Measurements from ENCODE around the gene SMYD3. TPM values are rescaled to one million over a fixed set of nuclear protein-coding genes. Genes with fewer than 3 reads are reported as not detected.

Gene SMYD3
- total and polyA plus RNA-seq, 2 of the 13 experiments (the other 11 are each of a cell fraction or from before 2014, with no cell fraction given), result 27.7 to 35.8 TPM

GRCh38 chr1:246477634-246478033 lies 29.4 kb downstream of the SMYD3 start (continued):
- no peak for TF ChIP-seq TFAP4 (IDR thresholded peaks at IDR 0.05; ENCODE audit: borderline replicate concordance, low read depth)
- no peak for TF ChIP-seq TBX3 (IDR thresholded peaks at IDR 0.05; ENCODE audit: borderline replicate concordance)
- TF ChIP-seq MEF2D (CRISPR knock-in tag; IDR thresholded peaks at IDR 0.05), result no peak

- 93% methylated on average over 1 of the region's 1 CpG for WGBS (ENCODE audit: low lambda C conversion rate)
- no peaks in the 10 kb centered on the region for H3K4me1 ChIP-seq (ENCODE audit: insufficient read depth, low read length)
- H3K79me2 ChIP-seq (ENCODE audit: insufficient read depth, low read length), result no peaks in the 10 kb centered on the region
- H3K27ac ChIP-seq (ENCODE audit: extremely low read length, insufficient read depth, low read length), result no peak overlapping the region
- H3K4me2 ChIP-seq (ENCODE audit: low read depth, low read length), result no peak overlapping the region
- TF ChIP-seq EHMT2 (IDR thresholded peaks at IDR 0.05; ENCODE audit: borderline replicate concordance, low read depth, low read length), result no peak
- TF ChIP-seq REXO4 (CRISPR knock-in tag; IDR thresholded peaks at IDR 0.05; ENCODE audit: borderline replicate concordance), result no peak
- TF ChIP-seq SETDB1 (CRISPR knock-in tag; IDR thresholded peaks at IDR 0.05; ENCODE audit: borderline replicate concordance), result no peak
- TF ChIP-seq ZFX (CRISPR knock-in tag; IDR thresholded peaks at IDR 0.05; ENCODE audit: low read depth), result no peak
- TF ChIP-seq BCL6 (CRISPR knock-in tag; IDR thresholded peaks at IDR 0.05), result no peak
- TF ChIP-seq ATF7-NPFF (CRISPR knock-in tag; IDR thresholded peaks at IDR 0.05; ENCODE audit: low read depth), result no peak
- TF ChIP-seq ZNF33B (CRISPR knock-in tag; IDR thresholded peaks at IDR 0.05), result no peak
- TF ChIP-seq CREBL2 (CRISPR knock-in tag; IDR thresholded peaks at IDR 0.05; ENCODE audit: borderline replicate concordance), result no peak
- TF ChIP-seq ZNF232 (CRISPR knock-in tag; IDR thresholded peaks at IDR 0.05; ENCODE audit: borderline replicate concordance), result no peak
- TF ChIP-seq GFI1 (CRISPR knock-in tag; IDR thresholded peaks at IDR 0.05; ENCODE audit: borderline replicate concordance), result no peak
- TF ChIP-seq NPAS2 (CRISPR knock-in tag; IDR thresholded peaks at IDR 0.05; ENCODE audit: borderline replicate concordance), result no peak
- TF ChIP-seq, protein P1, sequence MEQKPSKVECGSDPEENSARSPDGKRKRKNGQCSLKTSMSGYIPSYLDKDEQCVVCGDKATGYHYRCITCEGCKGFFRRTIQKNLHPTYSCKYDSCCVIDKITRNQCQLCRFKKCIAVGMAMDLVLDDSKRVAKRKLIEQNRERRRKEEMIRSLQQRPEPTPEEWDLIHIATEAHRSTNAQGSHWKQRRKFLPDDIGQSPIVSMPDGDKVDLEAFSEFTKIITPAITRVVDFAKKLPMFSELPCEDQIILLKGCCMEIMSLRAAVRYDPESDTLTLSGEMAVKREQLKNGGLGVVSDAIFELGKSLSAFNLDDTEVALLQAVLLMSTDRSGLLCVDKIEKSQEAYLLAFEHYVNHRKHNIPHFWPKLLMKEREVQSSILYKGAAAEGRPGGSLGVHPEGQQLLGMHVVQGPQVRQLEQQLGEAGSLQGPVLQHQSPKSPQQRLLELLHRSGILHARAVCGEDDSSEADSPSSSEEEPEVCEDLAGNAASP (CRISPR knock-in tag; IDR thresholded peaks at IDR 0.05; ENCODE audit: borderline replicate concordance), result no peak
- no peaks in the 10 kb centered on the region for H3K9me3 ChIP-seq (ENCODE audit: low read length)
- in situ Hi-C loops (cut with HindIII; ENCODE audit: extremely low pct_ligation_motif_present, low pct_unique_long_range_greater_than_20kb), result loop anchor here (25.0 kb wide), 1 partner anchor 1314 kb away; the partner anchor contains the start of gene KIF26B
- ATAC-seq (no peak), DNase-seq (ENCODE audit: low spot score) (no peak), FAIRE-seq (no peak)
- ChIA-PET CTCF (ENCODE audit: low intra/inter-chr PET ratio, low total read pairs) (no interaction called here), POLR2A (no interaction called here)
- intact Hi-C loops (cut with micrococcal nuclease; ENCODE audit: unreplicated experiment), result no loop called here
- no TSS peak for BruUV-seq (replicated peaks)
- H2AFZ ChIP-seq (ENCODE audit: low read length), result no peak overlapping the region
- H3K4me3 ChIP-seq (replicated peaks in 1 of 3; ENCODE audit: insufficient read depth in 1 of 3, low read depth in 2 of 3, low read length in 3 of 3), result no peak overlapping the region
- no peaks in the 10 kb centered on the region for H3K27me3 ChIP-seq (ENCODE audit: control insufficient read depth in 1 of 2, insufficient read depth in 2 of 2, low read length in 2 of 2)
- H3K36me3 ChIP-seq (replicated peaks in 1 of 2; ENCODE audit: control insufficient read depth in 1 of 2, insufficient read depth in 2 of 2, low read length in 2 of 2), result no peaks in the 10 kb centered on the region
- H3K9ac ChIP-seq (ENCODE audit: insufficient read depth, low read depth, low read length), result no peak overlapping the region
- H4K20me1 ChIP-seq (ENCODE audit: insufficient read depth, low read length), result no peaks in the 10 kb centered on the region
These were observed 30.3 kb downstream of the SMYD3 start for GRCh38 chr1:246476771-246477170.
